Measurements from ENCODE around the gene CACNG8. TPM values are rescaled to one million over a fixed set of nuclear protein-coding genes. Genes with fewer than 3 reads are reported as not detected.

The CACNG8 gene
- polyA plus RNA-seq, 1 of the 3 experiments (the other 2 are of a cell fraction) = 1.3 TPM

DNA sequence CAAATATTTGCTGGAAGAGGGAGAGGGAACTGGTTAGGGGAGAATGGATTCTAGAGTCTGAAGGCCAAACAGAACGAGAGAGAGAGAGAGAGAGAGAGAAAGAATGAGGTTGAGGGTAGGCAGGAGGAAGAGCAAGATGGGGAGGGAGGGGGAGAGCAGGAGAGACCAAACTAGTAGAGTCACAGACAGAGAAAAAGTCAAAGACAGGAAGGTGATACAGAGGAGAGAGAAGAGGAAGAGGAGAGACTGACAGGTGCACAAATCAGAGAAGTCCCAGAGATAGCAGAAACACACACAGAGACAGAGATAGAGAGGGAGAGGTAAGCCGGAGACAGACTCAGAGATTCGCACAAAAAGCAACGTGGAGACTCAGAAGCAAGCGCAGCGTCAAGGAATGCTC is 23.1 kb downstream of the CACNG8 start:
- TF ChIP-seq TAF1 (IDR thresholded peaks at IDR 0.05; ENCODE audit: borderline replicate concordance, low read depth, low read length) = no peak
- TF ChIP-seq CHD2 (IDR thresholded peaks at IDR 0.05; ENCODE audit: low read length, partially characterized antibody) = no peak
- TF ChIP-seq, protein P1, sequence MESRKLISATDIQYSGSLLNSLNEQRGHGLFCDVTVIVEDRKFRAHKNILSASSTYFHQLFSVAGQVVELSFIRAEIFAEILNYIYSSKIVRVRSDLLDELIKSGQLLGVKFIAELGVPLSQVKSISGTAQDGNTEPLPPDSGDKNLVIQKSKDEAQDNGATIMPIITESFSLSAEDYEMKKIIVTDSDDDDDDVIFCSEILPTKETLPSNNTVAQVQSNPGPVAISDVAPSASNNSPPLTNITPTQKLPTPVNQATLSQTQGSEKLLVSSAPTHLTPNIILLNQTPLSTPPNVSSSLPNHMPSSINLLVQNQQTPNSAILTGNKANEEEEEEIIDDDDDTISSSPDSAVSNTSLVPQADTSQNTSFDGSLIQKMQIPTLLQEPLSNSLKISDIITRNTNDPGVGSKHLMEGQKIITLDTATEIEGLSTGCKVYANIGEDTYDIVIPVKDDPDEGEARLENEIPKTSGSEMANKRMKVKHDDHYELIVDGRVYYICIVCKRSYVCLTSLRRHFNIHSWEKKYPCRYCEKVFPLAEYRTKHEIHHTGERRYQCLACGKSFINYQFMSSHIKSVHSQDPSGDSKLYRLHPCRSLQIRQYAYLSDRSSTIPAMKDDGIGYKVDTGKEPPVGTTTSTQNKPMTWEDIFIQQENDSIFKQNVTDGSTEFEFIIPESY (IDR thresholded peaks at IDR 0.05; ENCODE audit: borderline replicate concordance, low read depth) = no peak
- TF ChIP-seq, protein P2, sequence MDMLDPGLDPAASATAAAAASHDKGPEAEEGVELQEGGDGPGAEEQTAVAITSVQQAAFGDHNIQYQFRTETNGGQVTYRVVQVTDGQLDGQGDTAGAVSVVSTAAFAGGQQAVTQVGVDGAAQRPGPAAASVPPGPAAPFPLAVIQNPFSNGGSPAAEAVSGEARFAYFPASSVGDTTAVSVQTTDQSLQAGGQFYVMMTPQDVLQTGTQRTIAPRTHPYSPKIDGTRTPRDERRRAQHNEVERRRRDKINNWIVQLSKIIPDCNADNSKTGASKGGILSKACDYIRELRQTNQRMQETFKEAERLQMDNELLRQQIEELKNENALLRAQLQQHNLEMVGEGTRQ (IDR thresholded peaks at IDR 0.05; ENCODE audit: borderline replicate concordance, low read depth, low read length) = no peak
- TF ChIP-seq MEF2A (IDR thresholded peaks at IDR 0.05; ENCODE audit: borderline replicate concordance, low read depth) = no peak
- TF ChIP-seq JUND (IDR thresholded peaks at IDR 0.05) = no peak
- TF ChIP-seq MXI1 (IDR thresholded peaks at IDR 0.05; ENCODE audit: low read depth, low read length) = no peak
- Histone ChIP-seq H3K4me1 (ENCODE audit: control insufficient read depth in 1 of 2, insufficient read depth in 2 of 2, low read depth in 1 of 2, low read length in 1 of 2) (peaks cover 12 to 23% of the 10 kb centered on the region in 2 experiments; a peak in 3 of 4 replicates), H3F3A (replicated peaks; ENCODE audit: insufficient read depth) (peaks cover 46% of the 10 kb centered on the region), H3K4me3 (ENCODE audit: low read depth in 2 of 2, low read length in 1 of 2) (no peak overlapping the region), H3K36me3 (replicated peaks in 1 of 2; ENCODE audit: control insufficient read depth in 1 of 2, insufficient read depth in 2 of 2, low read length in 1 of 2) (no peaks in the 10 kb centered on the region), H3K9me2 (no peaks in the 10 kb centered on the region), H2AFZ (ENCODE audit: low read depth) (no peak overlapping the region), H3K9me3 (no peaks in the 10 kb centered on the region), H3K79me2 (ENCODE audit: insufficient read depth) (no peaks in the 10 kb centered on the region), H4K20me1 (ENCODE audit: insufficient read depth) (no peaks in the 10 kb centered on the region), H3K27ac (ENCODE audit: low read depth in 2 of 2, low read length in 1 of 2) (no peak overlapping the region), H3K9ac (no peak overlapping the region), H3K27me3 (ENCODE audit: insufficient read depth) (no peaks in the 10 kb centered on the region), H3K4me2 (no peak overlapping the region)
- ChIA-PET CTCF (no interaction called here), POLR2A (no interaction called here)
- 73% methylated on average over 6 of the region's 6 CpGs for WGBS (ENCODE audit: low lambda C conversion rate)
- no peak for DNase-seq

DNA sequence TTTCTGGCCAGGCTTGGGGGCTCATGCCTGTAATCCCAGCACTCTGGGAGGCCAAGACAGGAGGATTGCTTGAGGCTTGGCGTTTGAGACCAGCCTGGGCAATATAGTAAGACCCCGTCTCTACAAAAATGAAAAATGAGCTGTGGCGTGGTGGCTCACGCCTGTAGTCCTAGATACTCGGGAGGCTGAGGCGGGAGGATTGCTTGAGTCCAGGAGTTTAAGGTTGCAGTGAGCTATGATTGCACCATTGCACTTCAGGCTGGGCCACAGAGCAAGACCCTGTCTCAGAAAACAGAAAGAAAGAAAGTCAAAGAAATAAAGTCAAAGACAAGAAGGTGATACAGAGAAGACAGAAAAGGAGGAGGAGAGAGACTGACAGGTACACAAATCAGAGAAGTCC is 26.2 kb downstream of the CACNG8 start:
- H3K9ac ChIP-seq = no peak overlapping the region
- H3K27me3 ChIP-seq (ENCODE audit: insufficient read depth) = no peaks in the 10 kb centered on the region
- no peaks in the 10 kb centered on the region for H3K79me2 ChIP-seq (ENCODE audit: insufficient read depth)
- 57% methylated on average over 6 of the region's 6 CpGs for WGBS (ENCODE audit: low lambda C conversion rate)
- H3K4me1 ChIP-seq (ENCODE audit: control insufficient read depth in 1 of 2, insufficient read depth in 2 of 2, low read depth in 1 of 2, low read length in 1 of 2) = peaks cover 16 to 18% of the 10 kb centered on the region in 2 experiments; a peak in 3 of 4 replicates
- peaks cover 32% of the 10 kb centered on the region for H3F3A ChIP-seq (replicated peaks; ENCODE audit: insufficient read depth)
- H3K9me3 ChIP-seq = no peaks in the 10 kb centered on the region
- H3K4me2 ChIP-seq = no peak overlapping the region
- ChIA-PET CTCF (interaction anchor here (0.9 to 1.3 kb wide), 3 partner anchors 8 to 35 kb away, joined by 3 to 4 read pairs (median 4); no protein-coding TSS in a partner anchor), POLR2A (interaction anchor here (0.7 kb wide), 1 partner anchor 8 kb away, joined by 4 read pairs; no protein-coding TSS in a partner anchor)
- no peak for DNase-seq
- H3K4me3 ChIP-seq (ENCODE audit: low read depth in 2 of 2, low read length in 1 of 2) = no peak overlapping the region
- no peaks in the 10 kb centered on the region for H3K9me2 ChIP-seq
- H3K27ac ChIP-seq (ENCODE audit: low read depth in 2 of 2, low read length in 1 of 2) = peak overlapping the region in 1 of 2 experiments; percentile 59; a peak in 1 of 4 replicates
- no peak overlapping the region for H2AFZ ChIP-seq (ENCODE audit: low read depth)
- H4K20me1 ChIP-seq (ENCODE audit: insufficient read depth) = no peaks in the 10 kb centered on the region
- no peaks in the 10 kb centered on the region for H3K36me3 ChIP-seq (replicated peaks in 1 of 2; ENCODE audit: control insufficient read depth in 1 of 2, insufficient read depth in 2 of 2, low read length in 1 of 2)
- TF ChIP-seq CHD2 (IDR thresholded peaks at IDR 0.05; ENCODE audit: low read length, partially characterized antibody) (no peak), POLR2AphosphoS5 (IDR thresholded peaks at IDR 0.05; ENCODE audit: low read depth, low read length) (no peak), ELF1 (IDR thresholded peaks at IDR 0.05) (no peak), FOXJ3 (CRISPR knock-in tag; IDR thresholded peaks at IDR 0.05) (no peak), SIN3A (IDR thresholded peaks at IDR 0.05; ENCODE audit: borderline replicate concordance, low read depth, low read length) (no peak), FOSL2 (IDR thresholded peaks at IDR 0.05; ENCODE audit: borderline replicate concordance, low read depth) (no peak), RCOR1 (IDR thresholded peaks at IDR 0.05; ENCODE audit: low read length) (no peak)
- TF ChIP-seq, protein P3, sequence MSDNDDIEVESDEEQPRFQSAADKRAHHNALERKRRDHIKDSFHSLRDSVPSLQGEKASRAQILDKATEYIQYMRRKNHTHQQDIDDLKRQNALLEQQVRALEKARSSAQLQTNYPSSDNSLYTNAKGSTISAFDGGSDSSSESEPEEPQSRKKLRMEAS (IDR thresholded peaks at IDR 0.05; ENCODE audit: low read depth) = no peak
- TF ChIP-seq, protein P4, sequence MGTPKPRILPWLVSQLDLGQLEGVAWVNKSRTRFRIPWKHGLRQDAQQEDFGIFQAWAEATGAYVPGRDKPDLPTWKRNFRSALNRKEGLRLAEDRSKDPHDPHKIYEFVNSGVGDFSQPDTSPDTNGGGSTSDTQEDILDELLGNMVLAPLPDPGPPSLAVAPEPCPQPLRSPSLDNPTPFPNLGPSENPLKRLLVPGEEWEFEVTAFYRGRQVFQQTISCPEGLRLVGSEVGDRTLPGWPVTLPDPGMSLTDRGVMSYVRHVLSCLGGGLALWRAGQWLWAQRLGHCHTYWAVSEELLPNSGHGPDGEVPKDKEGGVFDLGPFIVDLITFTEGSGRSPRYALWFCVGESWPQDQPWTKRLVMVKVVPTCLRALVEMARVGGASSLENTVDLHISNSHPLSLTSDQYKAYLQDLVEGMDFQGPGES (IDR thresholded peaks at IDR 0.05; ENCODE audit: low read depth, low read length) = no peak
- TF ChIP-seq, protein P5, sequence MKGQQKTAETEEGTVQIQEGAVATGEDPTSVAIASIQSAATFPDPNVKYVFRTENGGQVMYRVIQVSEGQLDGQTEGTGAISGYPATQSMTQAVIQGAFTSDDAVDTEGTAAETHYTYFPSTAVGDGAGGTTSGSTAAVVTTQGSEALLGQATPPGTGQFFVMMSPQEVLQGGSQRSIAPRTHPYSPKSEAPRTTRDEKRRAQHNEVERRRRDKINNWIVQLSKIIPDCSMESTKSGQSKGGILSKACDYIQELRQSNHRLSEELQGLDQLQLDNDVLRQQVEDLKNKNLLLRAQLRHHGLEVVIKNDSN (IDR thresholded peaks at IDR 0.05; ENCODE audit: borderline replicate concordance, low read depth) = no peak
- TF ChIP-seq, protein P1 (IDR thresholded peaks at IDR 0.05; ENCODE audit: borderline replicate concordance, low read depth) = no peak

Measured in SK-N-SH (cell line).